ENCODE data around the gene CDC37. TPM values are rescaled to one million over a fixed set of nuclear protein-coding genes. Genes with fewer than 3 reads are reported as not detected.

Gene CDC37
- total RNA-seq, 3 donors from 2014 or later = 141 to 213 (median 172) TPM

DNA sequence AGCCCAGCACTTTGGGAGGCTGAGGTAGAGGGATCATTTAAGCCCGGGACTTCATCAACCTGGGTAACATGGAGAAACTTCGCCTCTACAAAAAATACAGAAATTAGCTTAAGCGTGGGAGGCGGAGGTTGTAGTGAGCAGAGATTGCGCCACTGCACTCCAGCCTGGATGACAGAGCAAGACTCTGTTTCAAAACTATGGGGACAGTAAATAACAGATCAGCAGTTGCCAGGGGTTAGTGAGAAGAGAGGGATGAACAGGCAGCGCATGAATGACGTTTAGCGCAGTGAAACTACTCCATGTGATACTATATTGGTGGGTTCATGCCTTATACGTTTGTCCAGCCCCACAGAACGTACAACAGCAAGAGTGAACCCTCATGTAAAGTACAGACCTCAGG lies 56.8 kb downstream of the CDC37 start:
- intact Hi-C loops (cut with DNase I; ENCODE audit: low total_unique reads) = no loop called here
- DNase-seq (ENCODE audit: low spot score in 2 of 2) = no peak
- H3K27ac ChIP-seq = peak overlapping the region in 1 of 2 donors; percentile 26
- H3K9me3 ChIP-seq = no peaks in the 10 kb centered on the region
- no peaks in the 10 kb centered on the region for H3K36me3 ChIP-seq
- no peak overlapping the region for H3K4me3 ChIP-seq
- H3K4me1 ChIP-seq = no peaks in the 10 kb centered on the region
- no peak for TF ChIP-seq POLR2A (IDR thresholded peaks at IDR 0.05)
- TF ChIP-seq, protein P1, sequence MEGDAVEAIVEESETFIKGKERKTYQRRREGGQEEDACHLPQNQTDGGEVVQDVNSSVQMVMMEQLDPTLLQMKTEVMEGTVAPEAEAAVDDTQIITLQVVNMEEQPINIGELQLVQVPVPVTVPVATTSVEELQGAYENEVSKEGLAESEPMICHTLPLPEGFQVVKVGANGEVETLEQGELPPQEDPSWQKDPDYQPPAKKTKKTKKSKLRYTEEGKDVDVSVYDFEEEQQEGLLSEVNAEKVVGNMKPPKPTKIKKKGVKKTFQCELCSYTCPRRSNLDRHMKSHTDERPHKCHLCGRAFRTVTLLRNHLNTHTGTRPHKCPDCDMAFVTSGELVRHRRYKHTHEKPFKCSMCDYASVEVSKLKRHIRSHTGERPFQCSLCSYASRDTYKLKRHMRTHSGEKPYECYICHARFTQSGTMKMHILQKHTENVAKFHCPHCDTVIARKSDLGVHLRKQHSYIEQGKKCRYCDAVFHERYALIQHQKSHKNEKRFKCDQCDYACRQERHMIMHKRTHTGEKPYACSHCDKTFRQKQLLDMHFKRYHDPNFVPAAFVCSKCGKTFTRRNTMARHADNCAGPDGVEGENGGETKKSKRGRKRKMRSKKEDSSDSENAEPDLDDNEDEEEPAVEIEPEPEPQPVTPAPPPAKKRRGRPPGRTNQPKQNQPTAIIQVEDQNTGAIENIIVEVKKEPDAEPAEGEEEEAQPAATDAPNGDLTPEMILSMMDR (IDR thresholded peaks at IDR 0.05) = no peak
- no peak for TF ChIP-seq POLR2AphosphoS5 (IDR thresholded peaks at IDR 0.05)
- H3K27me3 ChIP-seq = no peaks in the 10 kb centered on the region

DNA sequence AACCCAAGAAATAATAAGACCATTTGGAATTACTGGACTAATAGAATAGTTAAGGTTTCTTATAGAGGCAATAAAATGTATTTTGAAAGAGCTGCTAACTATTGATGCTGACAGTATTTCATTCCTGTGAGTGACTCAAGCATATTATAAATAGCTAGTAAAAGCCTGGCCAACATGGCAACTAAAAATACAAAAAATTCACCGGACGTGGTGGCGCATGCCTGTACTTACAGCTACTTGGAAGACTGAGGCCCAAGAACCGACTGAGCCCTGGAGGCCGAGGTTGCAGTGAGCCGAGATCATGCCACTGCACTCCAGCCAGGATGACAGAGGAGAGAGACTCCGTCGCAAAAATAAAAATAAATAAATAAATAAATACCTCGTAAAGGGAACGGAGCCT lies 58.6 kb downstream of the CDC37 start:
- Histone ChIP-seq H3K4me3 (no peak overlapping the region), H3K36me3 (no peaks in the 10 kb centered on the region), H3K27me3 (no peaks in the 10 kb centered on the region), H3K27ac (no peak overlapping the region), H3K9me3 (no peaks in the 10 kb centered on the region), H3K4me1 (no peaks in the 10 kb centered on the region)
- intact Hi-C loops (cut with DNase I; ENCODE audit: low total_unique reads) = no loop called here
- TF ChIP-seq, protein P1 (IDR thresholded peaks at IDR 0.05) = no peak
- TF ChIP-seq POLR2AphosphoS5 (IDR thresholded peaks at IDR 0.05) = no peak
- TF ChIP-seq POLR2A (IDR thresholded peaks at IDR 0.05) = no peak
- DNase-seq (ENCODE audit: low spot score in 2 of 2) = no peak

DNA sequence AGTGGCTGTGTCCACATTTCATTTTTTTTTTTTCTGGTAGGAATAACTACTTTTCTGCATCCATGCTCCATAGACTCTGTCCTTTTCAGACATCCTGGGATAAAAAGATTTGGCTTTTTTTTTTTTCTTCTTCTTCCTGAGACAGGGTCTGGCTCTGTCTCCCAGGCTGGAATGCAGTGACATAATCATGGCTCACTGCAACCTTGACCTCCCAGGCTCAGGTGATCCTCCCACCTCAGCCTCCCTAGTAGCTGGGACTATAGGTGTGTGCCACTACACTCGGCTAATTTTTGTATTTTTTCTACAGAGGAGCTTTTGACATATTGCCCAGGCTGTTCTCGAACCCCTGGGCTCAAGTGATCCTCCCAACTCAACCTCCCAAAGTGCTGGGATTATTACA lies 59.8 kb downstream of the CDC37 start:
- no peak overlapping the region for H3K4me3 ChIP-seq
- no peaks in the 10 kb centered on the region for H3K27me3 ChIP-seq
- no peaks in the 10 kb centered on the region for H3K36me3 ChIP-seq
- intact Hi-C loops (cut with DNase I; ENCODE audit: low total_unique reads) = no loop called here
- no peak overlapping the region for H3K27ac ChIP-seq
- TF ChIP-seq POLR2A (IDR thresholded peaks at IDR 0.05) = no peak
- TF ChIP-seq, protein P1 (IDR thresholded peaks at IDR 0.05) = no peak
- no peak for TF ChIP-seq POLR2AphosphoS5 (IDR thresholded peaks at IDR 0.05)
- no peaks in the 10 kb centered on the region for H3K4me1 ChIP-seq
- H3K9me3 ChIP-seq = no peaks in the 10 kb centered on the region
- DNase-seq (ENCODE audit: low spot score in 2 of 2) = no peak

Other genes starting within 250 kb of the CDC37 start
- gene DNMT1, start 208.6 kb downstream of the CDC37 start, total RNA-seq = 10 to 100 TPM; 30.6 to 55.1 (median 55.0) TPM
- gene S1PR2, start 172.2 kb downstream of the CDC37 start, total RNA-seq = 10 to 100 TPM in 2 of 3 donors, 1 to 10 TPM in 1; 6.1 to 18.4 (median 13.1) TPM
- 10 to 100 TPM; 40.2 to 57.7 (median 52.7) TPM for gene MRPL4, start 151.3 kb downstream of the CDC37 start, total RNA-seq
- 10 to 100 TPM; 20.6 to 52.2 (median 20.8) TPM for gene ICAM1, start 132.4 kb downstream of the CDC37 start, total RNA-seq
- gene ICAM4, start 116.6 kb downstream of the CDC37 start, total RNA-seq = 1 to 10 TPM in 2 of 3 donors, not detected in 1; 1.1 to 1.6 TPM
- gene ICAM5, start 113.6 kb downstream of the CDC37 start, total RNA-seq = 1 to 10 TPM in 2 of 3 donors, under 1 TPM in 1; 0.64 to 1.8 (median 1.3) TPM
- 1 to 10 TPM; 1.3 to 4.4 (median 3.3) TPM for gene ZGLP1, start 93.7 kb downstream of the CDC37 start, total RNA-seq
- gene FDX2, start 87.5 kb downstream of the CDC37 start, total RNA-seq = 10 to 100 TPM; 14.7 to 19.9 (median 15.7) TPM
- gene RAVER1, start 70.0 kb downstream of the CDC37 start, total RNA-seq = 10 to 100 TPM; 10.7 to 17.7 (median 12.3) TPM
- gene ICAM3, start 63.9 kb downstream of the CDC37 start, total RNA-seq = 10 to 100 TPM in 1 of 3 donors, 1 to 10 TPM in 2; 5.9 to 10.1 (median 7.9) TPM
- 100 to 1,000 TPM in 2 of 3 donors, 10 to 100 TPM in 1; 61.6 to 109 (median 104) TPM for gene TYK2, start 23.0 kb downstream of the CDC37 start, total RNA-seq
- 10 to 100 TPM in 2 of 3 donors, 1 to 10 TPM in 1; 5.6 to 20.3 (median 12.1) TPM for gene PDE4A, start 17.0 kb upstream of the CDC37 start, total RNA-seq
- 10 to 100 TPM; 52.8 to 53.6 (median 53.6) TPM for gene KEAP1, start 99.8 kb upstream of the CDC37 start, total RNA-seq
- 1 to 10 TPM in 1 of 3 donors, under 1 TPM in 2; 0.16 to 1.2 (median 0.66) TPM for gene S1PR5, start 113.9 kb upstream of the CDC37 start, total RNA-seq
- 10 to 100 TPM; 13.1 to 18.0 (median 16.1) TPM for gene ATG4D, start 140.4 kb upstream of the CDC37 start, total RNA-seq
- gene KRI1, start 162.5 kb upstream of the CDC37 start, total RNA-seq = 10 to 100 TPM; 16.4 to 23.6 (median 17.6) TPM
- 1 to 10 TPM; 5.3 to 9.4 (median 8.8) TPM for gene CDKN2D, start 165.4 kb upstream of the CDC37 start, total RNA-seq
- 10 to 100 TPM in 2 of 3 donors, not detected in 1; 34.1 to 49.9 TPM for gene AP1M2, start 183.8 kb upstream of the CDC37 start, total RNA-seq
- 10 to 100 TPM; 63.0 to 92.5 (median 67.5) TPM for gene SLC44A2, start 222.0 kb upstream of the CDC37 start, total RNA-seq

Data from breast epithelium (tissue), 4 donors.